Measurements from ENCODE around the gene FRS2. TPM values are rescaled to one million over a fixed set of nuclear protein-coding genes. Genes with fewer than 3 reads are reported as not detected.
A peak's percentile ranks its signal among the peaks of the same experiment; 100 is the strongest.

FRS2 gene
- total RNA-seq, 1 donor from 2014 or later = 23.8 TPM

DNA sequence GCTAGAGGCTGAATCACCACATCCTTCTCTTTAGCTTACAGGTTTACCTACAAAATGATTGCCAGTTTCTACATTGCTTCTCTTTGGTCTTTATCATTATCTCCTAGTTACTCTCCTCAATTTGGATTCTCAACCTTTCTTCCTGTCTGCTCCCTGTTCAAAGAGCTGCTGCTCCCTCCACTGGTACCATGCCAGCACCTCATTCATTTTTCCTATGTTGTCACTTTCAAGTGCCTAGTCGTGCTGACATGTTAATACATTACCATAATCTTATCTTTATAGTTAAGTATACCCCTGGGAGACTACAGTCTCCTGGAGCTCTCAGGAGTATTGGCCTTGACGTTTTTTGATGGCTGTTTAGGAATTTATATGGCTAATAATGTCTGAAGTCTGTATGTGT, 14.2 kb downstream of the FRS2 start:
- no peak for DNase-seq
- Mint-ChIP-seq H3K27me3 (no peaks in the 10 kb centered on the region), H3K4me1 (peaks cover 37% of the 10 kb centered on the region), H3K9me3 (peaks cover 8% of the 10 kb centered on the region), H3K4me3 (no peak overlapping the region), H3K27ac (peak overlapping the region; percentile 10), H3K36me3 (ENCODE audit: low read depth) (peaks cover 34% of the 10 kb centered on the region)
- ATAC-seq (ENCODE audit: low read depth) = no peak
- TF ChIP-seq, protein P1, sequence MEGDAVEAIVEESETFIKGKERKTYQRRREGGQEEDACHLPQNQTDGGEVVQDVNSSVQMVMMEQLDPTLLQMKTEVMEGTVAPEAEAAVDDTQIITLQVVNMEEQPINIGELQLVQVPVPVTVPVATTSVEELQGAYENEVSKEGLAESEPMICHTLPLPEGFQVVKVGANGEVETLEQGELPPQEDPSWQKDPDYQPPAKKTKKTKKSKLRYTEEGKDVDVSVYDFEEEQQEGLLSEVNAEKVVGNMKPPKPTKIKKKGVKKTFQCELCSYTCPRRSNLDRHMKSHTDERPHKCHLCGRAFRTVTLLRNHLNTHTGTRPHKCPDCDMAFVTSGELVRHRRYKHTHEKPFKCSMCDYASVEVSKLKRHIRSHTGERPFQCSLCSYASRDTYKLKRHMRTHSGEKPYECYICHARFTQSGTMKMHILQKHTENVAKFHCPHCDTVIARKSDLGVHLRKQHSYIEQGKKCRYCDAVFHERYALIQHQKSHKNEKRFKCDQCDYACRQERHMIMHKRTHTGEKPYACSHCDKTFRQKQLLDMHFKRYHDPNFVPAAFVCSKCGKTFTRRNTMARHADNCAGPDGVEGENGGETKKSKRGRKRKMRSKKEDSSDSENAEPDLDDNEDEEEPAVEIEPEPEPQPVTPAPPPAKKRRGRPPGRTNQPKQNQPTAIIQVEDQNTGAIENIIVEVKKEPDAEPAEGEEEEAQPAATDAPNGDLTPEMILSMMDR (IDR thresholded peaks at IDR 0.05) = no peak
- intact Hi-C loops (cut with micrococcal nuclease) = no loop called here
- POLR2A ChIA-PET = interaction anchor here (0.6 kb wide), 1 partner anchor 19 kb away, joined by 7 read pairs; no protein-coding TSS in a partner anchor
- CTCF ChIA-PET = interaction anchor here (1.4 kb wide), 1 partner anchor 86 kb away, joined by 3 read pairs; no protein-coding TSS in a partner anchor

DNA sequence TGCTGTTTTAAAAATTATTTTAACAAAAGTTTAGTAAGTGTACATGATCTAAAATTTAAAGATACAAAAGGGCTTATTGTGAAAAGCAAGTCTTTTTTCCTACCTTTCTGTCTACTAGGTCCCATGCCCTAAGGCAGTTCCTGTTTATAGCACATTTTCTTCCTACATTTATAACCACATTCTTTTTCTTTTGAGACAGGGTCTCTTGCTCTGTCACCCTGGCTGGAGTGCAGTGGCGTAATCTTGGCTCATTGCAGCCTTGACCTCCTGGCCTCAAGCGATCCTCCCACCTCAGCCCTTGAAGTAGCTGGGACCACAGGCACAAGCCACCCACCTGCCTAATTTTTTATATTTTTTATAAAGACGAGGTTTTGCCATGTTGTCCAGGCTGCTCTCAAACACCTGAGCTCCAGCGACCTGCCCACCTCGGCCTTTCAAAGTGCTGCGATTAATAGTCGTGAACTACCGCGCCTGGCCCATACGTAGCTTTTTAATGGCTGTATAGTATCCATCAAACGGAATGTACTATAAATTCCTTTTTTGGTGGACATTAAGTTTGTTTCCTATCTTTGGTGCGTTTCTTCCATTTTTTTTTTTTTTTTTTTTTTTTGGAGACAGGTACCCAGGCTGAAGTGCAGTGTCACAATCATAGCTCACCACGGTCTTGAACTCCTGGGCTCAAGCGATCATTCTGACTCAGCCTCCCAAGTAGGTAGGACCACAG, 20.9 kb downstream of the FRS2 start:
- Mint-ChIP-seq H3K4me1 (peaks cover 16% of the 10 kb centered on the region), H3K36me3 (ENCODE audit: low read depth) (peaks cover 43% of the 10 kb centered on the region), H3K9me3 (peaks cover 8% of the 10 kb centered on the region), H3K27ac (no peak overlapping the region), H3K4me3 (no peak overlapping the region), H3K27me3 (no peaks in the 10 kb centered on the region)
- DNase-seq (no peak), ATAC-seq (ENCODE audit: low read depth) (no peak)
- ChIA-PET CTCF (no interaction called here), POLR2A (interaction anchor here (0.6 to 0.7 kb wide), 2 partner anchors 27 to 547 kb away, joined by 4 to 14 read pairs; no protein-coding TSS in a partner anchor)
- intact Hi-C loops (cut with micrococcal nuclease) = no loop called here
- TF ChIP-seq, protein P1 (IDR thresholded peaks at IDR 0.05) = no peak

DNA sequence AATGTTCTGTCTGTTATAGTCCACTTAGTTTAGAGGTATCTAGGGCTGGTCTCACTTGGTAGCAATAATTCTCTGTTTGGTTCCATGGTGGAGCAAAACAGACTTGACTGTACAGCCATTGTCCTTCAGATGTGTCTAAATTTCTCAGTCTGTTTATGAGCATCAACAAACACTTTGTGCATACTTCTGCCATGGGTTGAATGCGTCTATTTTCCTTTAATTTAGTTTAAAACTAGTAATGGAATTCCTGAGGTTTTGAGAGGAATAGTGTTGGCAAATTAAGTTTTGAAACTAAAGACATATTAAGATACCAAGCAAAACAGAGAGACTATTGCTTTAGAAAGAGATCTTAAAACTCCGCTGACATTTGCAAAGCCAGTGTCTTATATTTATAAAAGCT, 22.6 kb downstream of the FRS2 start:
- no peaks in the 10 kb centered on the region for H3K27me3 Mint-ChIP-seq
- intact Hi-C loops (cut with micrococcal nuclease) = no loop called here
- TF ChIP-seq, protein P1 (IDR thresholded peaks at IDR 0.05) = no peak
- ChIA-PET CTCF (no interaction called here), POLR2A (no interaction called here)
- no peak overlapping the region for H3K27ac Mint-ChIP-seq
- no peak for DNase-seq
- no peak overlapping the region for H3K4me3 Mint-ChIP-seq
- peaks cover 27% of the 10 kb centered on the region for H3K36me3 Mint-ChIP-seq (ENCODE audit: low read depth)
- peaks cover 18% of the 10 kb centered on the region for H3K4me1 Mint-ChIP-seq
- ATAC-seq (ENCODE audit: low read depth) = no peak
- peaks cover 3% of the 10 kb centered on the region for H3K9me3 Mint-ChIP-seq

DNA sequence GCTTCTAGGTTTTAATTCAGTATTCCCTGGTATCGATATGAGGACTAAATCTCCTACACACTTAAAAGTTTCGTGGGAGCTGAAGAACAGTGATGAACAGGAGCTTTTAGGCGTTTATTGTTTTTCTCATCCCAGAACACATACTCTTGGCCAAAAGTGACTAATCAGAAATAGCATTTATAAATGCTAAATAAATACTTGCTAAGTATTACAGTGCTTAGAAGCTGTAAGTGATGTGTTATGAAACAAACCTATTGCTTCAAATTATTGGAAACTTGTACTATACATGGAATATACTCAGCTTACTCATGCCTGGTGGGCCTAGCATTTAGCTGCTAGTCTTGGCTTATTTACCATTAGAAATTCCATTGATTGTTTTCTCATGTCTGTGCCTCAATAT, 24.9 kb downstream of the FRS2 start:
- Mint-ChIP-seq H3K27ac (no peak overlapping the region), H3K4me3 (no peak overlapping the region), H3K27me3 (no peaks in the 10 kb centered on the region), H3K36me3 (ENCODE audit: low read depth) (peaks cover 18% of the 10 kb centered on the region), H3K4me1 (peaks cover 33% of the 10 kb centered on the region), H3K9me3 (no peaks in the 10 kb centered on the region)
- POLR2A ChIA-PET = interaction anchor here (0.8 kb wide), 1 partner anchor 87 kb away, joined by 3 read pairs; no protein-coding TSS in a partner anchor
- intact Hi-C loops (cut with micrococcal nuclease) = no loop called here
- ATAC-seq (ENCODE audit: low read depth) (no peak), DNase-seq (no peak)
- TF ChIP-seq, protein P1 (IDR thresholded peaks at IDR 0.05) = no peak
- CTCF ChIA-PET = no interaction called here

DNA sequence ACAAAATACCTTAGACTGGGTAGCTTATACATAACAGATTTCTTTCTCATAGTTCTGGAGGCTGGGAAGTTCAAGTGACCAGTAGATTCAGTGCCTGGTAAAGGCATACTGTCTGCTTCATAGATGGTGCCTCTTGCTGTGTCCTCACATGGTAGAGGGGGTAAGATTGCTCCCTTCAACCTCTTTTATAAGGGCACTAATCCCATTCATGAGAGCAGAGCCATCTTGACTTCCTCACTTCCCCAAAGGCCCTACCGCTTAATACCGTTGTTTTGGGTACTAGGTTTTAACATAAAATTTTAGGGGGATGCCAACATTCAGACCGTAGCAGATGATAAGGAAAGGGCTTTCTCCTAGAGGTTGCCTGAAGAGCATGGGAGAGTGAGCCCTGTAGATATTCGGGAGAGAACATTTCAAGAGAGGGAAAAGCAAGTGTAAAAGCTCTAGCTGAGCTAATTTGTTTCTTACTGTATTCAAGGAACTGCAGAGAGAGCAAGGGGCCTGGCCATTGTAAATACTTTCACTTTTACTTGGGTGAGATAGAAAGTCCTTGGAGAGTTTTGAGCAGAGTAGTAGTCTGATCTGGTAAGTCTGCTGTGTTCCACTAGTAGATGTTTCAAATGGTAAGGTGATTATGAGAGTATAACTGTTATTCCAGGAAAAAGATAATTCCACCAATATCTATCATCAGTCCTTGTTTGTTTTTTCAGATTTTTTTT, 27.3 kb downstream of the FRS2 start:
- ChIA-PET POLR2A (interaction anchor here (0.6 kb wide), 1 partner anchor 18 kb away, joined by 10 read pairs; no protein-coding TSS in a partner anchor), CTCF (no interaction called here)
- peaks cover 51% of the 10 kb centered on the region for H3K4me1 Mint-ChIP-seq
- H3K4me3 Mint-ChIP-seq = peak overlapping the region; percentile 52
- no peaks in the 10 kb centered on the region for H3K9me3 Mint-ChIP-seq
- peak; percentile 87 for ATAC-seq (ENCODE audit: low read depth)
- peak overlapping the region; percentile 79 for H3K27ac Mint-ChIP-seq
- peaks cover 5% of the 10 kb centered on the region for H3K36me3 Mint-ChIP-seq (ENCODE audit: low read depth)
- DNase-seq = no peak
- intact Hi-C loops (cut with micrococcal nuclease) = loop anchor here (2.0 kb wide), 1 partner anchor 17 kb away; no protein-coding TSS in a partner anchor
- TF ChIP-seq, protein P1 (IDR thresholded peaks at IDR 0.05) = no peak
- no peaks in the 10 kb centered on the region for H3K27me3 Mint-ChIP-seq

Measured in activated B cell treated with CpG ODN at 0.5 μM for 24 hours (primary cell).